Epithelial cell of esophagus (primary cell): Measurements from ENCODE around the gene OR4F6.
"Not testable (repeated sequence)": the region's sequence is repeated elsewhere in the genome, so short reads cannot be mapped to it uniquely, and the experiment has no call there.

Experiments used
- DNase-seq: peaks from one replicate; pipeline ENCODE4 v3.0.0; 2010; ENCODE audit warnings: low read depth
- H3K4me3 ChIP-seq: 2 replicates; pipeline ENCODE4 v1.5.1; 2011; ENCODE audit warnings: mild to moderate bottlenecking, low read length, control low read depth
- CTCF ChIP-seq: IDR thresholded peaks from 2 replicates; pipeline ENCODE4 v1.5.1; 2011; ENCODE audit warnings: low read depth, mild to moderate bottlenecking, low read length, control low read depth, inconsistent platforms; ENCODE audit not compliant: insufficient read depth; ENCODE audit errors: missing control alignments

The OR4F6 gene

DNA sequence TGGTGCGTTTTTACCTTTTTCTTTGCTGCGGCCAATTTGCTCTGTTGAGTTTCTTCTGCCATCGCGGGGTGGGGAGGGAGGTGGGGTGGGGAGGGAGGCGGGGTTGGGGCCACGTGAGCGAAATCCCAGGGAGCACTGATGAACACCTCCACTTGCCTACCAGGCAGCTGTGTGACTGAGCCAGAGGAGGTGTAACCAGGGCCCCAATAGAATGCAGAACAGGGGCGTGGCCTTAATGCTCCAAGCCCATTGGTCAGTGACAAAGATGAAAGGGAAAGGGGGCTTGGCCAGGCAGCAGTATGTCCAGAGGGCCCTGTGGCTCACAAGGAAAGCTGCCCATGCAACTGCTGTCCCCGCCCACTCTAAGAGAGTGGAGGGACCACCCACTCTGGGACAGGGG lies 21.4 kb upstream of the OR4F6 start:
- no peak for DNase-seq
- H3K4me3 ChIP-seq, result no peak overlapping the region
- no peak for TF ChIP-seq CTCF

GRCh38 chr15:101784644-101785043 lies 18.7 kb upstream of the OR4F6 start:
- TF ChIP-seq CTCF, result no peak

DNA sequence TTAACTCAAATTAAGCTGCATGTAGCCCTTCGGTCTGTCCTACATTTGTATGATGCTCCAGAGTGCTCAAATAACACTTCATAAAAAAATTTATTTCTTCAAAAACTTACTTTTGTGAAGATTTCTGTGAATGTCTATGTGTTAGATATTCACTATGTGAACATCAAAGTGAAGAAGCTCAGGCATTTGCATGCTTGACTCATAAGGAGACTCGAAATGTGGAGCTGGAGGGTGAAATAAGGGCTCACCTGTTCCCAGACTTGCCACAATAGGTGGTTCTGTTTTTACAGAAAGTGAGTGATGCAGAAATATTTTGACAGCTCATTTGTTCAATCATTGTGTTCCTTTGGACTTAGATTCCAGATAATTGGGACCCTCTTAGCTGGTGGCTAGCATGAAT lies 16.9 kb upstream of the OR4F6 start:
- not testable (repeated sequence) for H3K4me3 ChIP-seq, DNase-seq

More at GRCh38 chr15:101784644-101785043, 18.7 kb upstream of the OR4F6 start:
- no peak for DNase-seq
- no peak overlapping the region for H3K4me3 ChIP-seq

- not testable (repeated sequence) for H3K4me3 ChIP-seq, DNase-seq
Observed at GRCh38 chr15:101788001-101788400, 15.3 kb upstream of the OR4F6 start.

DNA sequence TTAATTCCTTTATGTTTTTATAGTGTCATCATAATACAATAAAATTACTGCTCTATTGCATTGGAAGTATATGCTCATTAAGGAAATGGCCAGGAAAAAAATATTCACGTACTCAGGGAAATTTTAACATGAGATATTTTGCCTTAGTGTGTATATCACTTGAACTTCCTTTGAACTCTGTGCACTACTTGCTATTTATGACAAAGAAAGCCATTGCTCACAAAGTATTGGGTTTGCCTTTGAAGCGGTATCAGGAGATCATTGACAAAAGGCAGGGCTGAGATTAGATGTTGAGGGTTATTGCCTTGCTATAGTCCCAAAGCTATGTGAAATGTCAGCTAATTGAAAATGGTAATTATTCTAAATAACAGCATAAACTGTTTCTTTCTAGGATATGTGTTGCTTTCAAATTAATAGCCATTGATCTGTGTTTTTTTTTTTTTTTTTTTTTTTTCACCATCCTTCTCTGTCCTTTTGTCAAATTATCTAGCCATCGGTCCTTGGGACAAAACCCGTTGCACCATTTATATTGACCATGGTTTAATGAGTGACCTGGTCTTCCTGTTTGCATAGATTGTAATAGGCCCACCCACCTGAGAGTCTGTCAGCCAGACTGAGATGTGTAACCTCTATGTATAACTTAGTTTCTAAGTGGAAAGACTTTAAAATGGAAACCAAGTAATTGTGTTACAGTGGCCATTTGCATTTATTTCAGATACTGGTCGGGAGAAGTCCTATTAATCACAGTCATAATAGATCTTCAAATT lies 14.6 kb upstream of the OR4F6 start:
- not testable (repeated sequence) for DNase-seq, H3K4me3 ChIP-seq

DNA sequence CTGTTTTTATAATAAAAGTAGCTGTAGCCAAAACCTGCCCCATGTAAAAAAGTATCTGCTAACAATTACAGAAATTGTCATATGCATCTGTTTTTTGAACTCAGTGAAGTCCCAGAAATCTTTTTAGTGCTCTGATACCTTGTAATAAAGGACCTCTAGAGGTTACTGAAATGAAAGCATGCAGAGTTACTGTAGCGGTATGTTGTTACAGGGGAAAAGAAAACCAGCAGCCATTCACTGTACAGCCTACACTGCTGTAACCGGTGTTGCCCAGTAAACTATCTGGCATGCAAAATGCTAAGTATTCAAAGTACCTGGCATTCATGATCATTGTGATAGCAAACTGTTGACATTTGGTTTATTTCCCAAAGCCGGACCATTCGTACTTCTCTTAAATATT lies 12.6 kb upstream of the OR4F6 start:
- DNase-seq, result not testable (repeated sequence)

GRCh38 chr15:101793981-101794380 lies 9.3 kb upstream of the OR4F6 start:
- H3K4me3 ChIP-seq, DNase-seq: not testable (repeated sequence)

More for the DNA sequence above, 12.6 kb upstream of the OR4F6 start:
- H3K4me3 ChIP-seq, result not testable (repeated sequence)

GRCh38 chr15:101795455-101795854 lies 7.9 kb upstream of the OR4F6 start:
- H3K4me3 ChIP-seq, result no peak overlapping the region
- DNase-seq, result peak; percentile 69
- no peak for TF ChIP-seq CTCF

GRCh38 chr15:101799665-101800064 lies 3.6 kb upstream of the OR4F6 start:
- no peak overlapping the region for H3K4me3 ChIP-seq
- no peak for DNase-seq
- no peak for TF ChIP-seq CTCF

DNA sequence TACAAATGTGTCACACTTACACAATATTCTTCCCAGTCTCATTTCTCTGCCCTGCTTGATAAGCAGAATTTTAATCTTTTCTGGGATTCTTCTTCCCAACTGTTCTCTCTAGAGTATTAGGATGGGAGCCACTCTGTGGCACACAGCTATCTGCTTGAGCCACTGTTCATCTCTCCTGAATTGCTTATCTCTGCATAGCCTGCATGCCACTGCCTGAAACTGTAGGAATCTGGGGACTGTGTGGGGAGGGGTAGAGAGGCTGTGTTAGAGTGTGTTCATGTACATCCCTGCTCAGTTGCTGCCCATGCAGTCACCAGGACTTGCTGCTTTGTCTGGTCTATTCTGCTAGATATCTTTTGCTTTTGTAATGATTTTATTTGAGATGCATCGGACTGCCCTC lies 2.3 kb upstream of the OR4F6 start:
- no peak for DNase-seq
- no peak overlapping the region for H3K4me3 ChIP-seq
- no peak for TF ChIP-seq CTCF
